PFSK-1 (cell line): ENCODE results near the gene TMUB1.
A peak's percentile ranks its signal among the peaks of the same experiment; 100 is the strongest.

ENCODE experiments used
- FOXP2 ChIP-seq: optimal IDR thresholded peaks from 2 replicates; pipeline ENCODE3; 2011; ENCODE audit warnings: borderline replicate concordance, control low read depth, inconsistent platforms; ENCODE audit not compliant: insufficient read depth; ENCODE audit errors: extremely low read length, extremely low read depth
- POLR2AphosphoS5 ChIP-seq: IDR thresholded peaks from 2 replicates; pipeline ENCODE4 v1.6.1; 2012; ENCODE audit warnings: low read depth, mild to moderate bottlenecking, control low read depth, low read length, moderate library complexity
- REST ChIP-seq, 2 experiments: IDR thresholded peaks; 2 replicates each; pipeline versions ENCODE4 v1.6.1 to v1.8.0; 2011 to 2012; ENCODE audit warnings: low read depth in 2 of 2, low read length in 2 of 2, control low read depth in 1 of 2, inconsistent platforms in 1 of 2, mild to moderate bottlenecking in 1 of 2, moderate library complexity in 1 of 2; ENCODE audit not compliant: insufficient read depth in 1 of 2
- SIN3A ChIP-seq: IDR thresholded peaks from 2 replicates; pipeline ENCODE4 v1.6.1; 2012; ENCODE audit warnings: mild to moderate bottlenecking, low read length, moderate library complexity, borderline replicate concordance; ENCODE audit not compliant: insufficient read depth
- TAF1 ChIP-seq: IDR thresholded peaks from 2 replicates; pipeline ENCODE4 v1.6.1; 2012; ENCODE audit warnings: low read length, control low read depth, borderline replicate concordance; ENCODE audit not compliant: insufficient read depth

TMUB1 gene

GRCh38 chr7:151045262-151045661 is 38.0 kb downstream of the TMUB1 start:
- TF ChIP-seq POLR2AphosphoS5, result no peak
- TF ChIP-seq TAF1, result no peak

GRCh38 chr7:151043959-151044358 is 39.3 kb downstream of the TMUB1 start:
- TF ChIP-seq SIN3A, result no peak
- no peak for TF ChIP-seq POLR2AphosphoS5
- no peak for TF ChIP-seq TAF1
- no peak for TF ChIP-seq FOXP2
- TF ChIP-seq REST (IDR thresholded peaks at IDR 0.05; ENCODE audit: insufficient read depth in 1 of 2, low read depth in 2 of 2, low read length in 2 of 2), result no peak

- TF ChIP-seq SIN3A, result no peak
- TF ChIP-seq REST (IDR thresholded peaks at IDR 0.05; ENCODE audit: insufficient read depth in 1 of 2, low read depth in 2 of 2, low read length in 2 of 2), result no peak
- TF ChIP-seq FOXP2, result no peak
- no peak for TF ChIP-seq TAF1
- no peak for TF ChIP-seq POLR2AphosphoS5
These were observed 42.5 kb downstream of the TMUB1 start for GRCh38 chr7:151040616-151041375.

GRCh38 chr7:151039850-151040548 is 43.3 kb downstream of the TMUB1 start:
- TF ChIP-seq TAF1, result no peak
- no peak for TF ChIP-seq FOXP2
- TF ChIP-seq SIN3A, result no peak
- TF ChIP-seq REST (IDR thresholded peaks at IDR 0.05; ENCODE audit: insufficient read depth in 1 of 2, low read depth in 2 of 2, low read length in 2 of 2), result no peak
- no peak for TF ChIP-seq POLR2AphosphoS5

- peak; percentile 48; the same call in 1 of the 2 replicates for TF ChIP-seq POLR2AphosphoS5
- TF ChIP-seq TAF1, result peak; percentile 32; the same call in 1 of the 2 replicates
- no peak for TF ChIP-seq SIN3A
- peak; percentile 82 for TF ChIP-seq FOXP2
These were observed 44.1 kb downstream of the TMUB1 start for GRCh38 chr7:151038951-151039849.
